Dermis blood vessel endothelial cell (primary cell): ENCODE results near the gene ARHGEF26. TPM values are rescaled to one million over a fixed set of nuclear protein-coding genes. Genes with fewer than 3 reads are reported as not detected.

Experiments
- DNase-seq: peaks from one replicate; pipeline ENCODE4 v3.0.0; 2010
- total RNA-seq: library from RNA; depleted of rRNA; stranded (reverse); fragments of >200 nt; gene quantifications from 2 replicates; pipeline ENCODE4 v1.2.3, GENCODE V29; 2014

ARHGEF26 gene
- total RNA-seq, 1 donor from 2014 or later, result 0.51 TPM

DNA sequence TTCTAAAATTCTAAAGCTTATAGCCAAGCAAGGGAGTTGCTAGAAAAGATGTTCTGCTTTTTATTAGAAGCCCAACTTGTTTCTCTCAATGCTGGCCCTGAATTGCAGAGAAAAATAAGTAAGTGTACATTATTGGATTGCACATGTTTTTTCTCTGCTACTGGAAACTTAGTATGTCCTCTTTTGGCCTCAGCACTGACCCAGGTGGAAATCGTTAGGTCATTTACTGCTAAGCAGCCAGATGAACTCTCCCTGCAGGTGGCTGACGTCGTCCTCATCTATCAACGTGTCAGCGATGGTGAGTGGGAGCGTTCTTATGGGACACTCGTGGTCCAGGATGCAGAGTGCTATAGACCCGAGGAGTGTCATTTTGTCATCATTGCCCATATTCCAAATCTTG is 133.3 kb downstream of the ARHGEF26 start:
- no peak for DNase-seq

DNA sequence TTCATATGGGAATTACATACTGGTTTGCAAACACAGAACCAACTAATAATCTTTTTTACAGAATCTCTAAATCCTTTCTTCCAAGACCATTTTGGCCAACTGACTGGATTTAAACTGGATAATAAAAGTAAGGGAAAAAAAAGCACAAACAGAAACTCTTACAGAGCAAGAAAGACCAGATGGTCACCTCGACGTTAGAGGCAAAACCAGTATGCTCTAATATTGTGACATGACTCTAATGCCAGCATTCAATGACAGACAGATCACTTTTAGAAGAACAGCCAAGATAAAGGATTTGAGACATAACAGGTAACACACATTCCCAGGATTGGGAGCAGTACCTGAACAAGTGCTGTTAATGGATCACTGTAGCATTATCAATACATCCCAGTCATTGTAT is 152.2 kb downstream of the ARHGEF26 start:
- DNase-seq, result no peak

DNA sequence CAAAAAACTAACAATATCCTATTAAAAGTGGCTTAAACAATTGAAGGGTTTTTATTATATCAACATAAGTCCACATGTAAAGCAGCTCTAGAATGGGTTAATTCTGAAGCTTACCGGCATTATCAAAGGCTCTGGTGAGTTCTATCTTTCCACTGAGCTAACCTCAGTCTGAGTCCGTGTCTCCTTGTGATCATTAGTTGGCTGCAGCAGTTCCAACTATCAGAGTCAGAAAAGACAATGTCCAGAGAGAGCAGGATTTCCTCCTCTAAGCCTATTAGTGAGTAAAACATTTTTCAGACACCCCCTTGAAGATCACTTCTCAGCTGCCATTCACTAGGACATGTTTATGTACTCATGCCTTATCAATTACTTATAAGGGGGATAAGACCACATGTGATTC is 153.2 kb downstream of the ARHGEF26 start:
- DNase-seq, result peak; percentile 34

DNA sequence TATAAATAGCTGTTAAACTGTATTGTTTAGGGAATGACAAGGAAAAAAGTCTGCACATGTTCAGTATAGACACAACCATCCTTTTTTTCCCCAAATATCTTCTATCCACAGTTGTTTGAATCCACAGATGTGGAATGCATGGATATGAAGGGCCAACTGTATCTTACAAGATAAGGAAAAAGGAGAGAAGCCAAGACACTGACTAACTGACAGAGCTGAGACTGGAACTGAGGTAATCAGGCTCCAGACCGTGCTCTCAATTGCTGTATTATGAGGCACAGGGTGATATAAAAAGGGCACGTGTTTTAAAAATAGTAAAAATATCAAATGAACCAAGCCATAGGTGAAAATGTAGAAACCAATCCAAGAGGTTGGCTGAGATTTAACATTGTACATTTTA is 154.1 kb downstream of the ARHGEF26 start:
- DNase-seq, result no peak

DNA sequence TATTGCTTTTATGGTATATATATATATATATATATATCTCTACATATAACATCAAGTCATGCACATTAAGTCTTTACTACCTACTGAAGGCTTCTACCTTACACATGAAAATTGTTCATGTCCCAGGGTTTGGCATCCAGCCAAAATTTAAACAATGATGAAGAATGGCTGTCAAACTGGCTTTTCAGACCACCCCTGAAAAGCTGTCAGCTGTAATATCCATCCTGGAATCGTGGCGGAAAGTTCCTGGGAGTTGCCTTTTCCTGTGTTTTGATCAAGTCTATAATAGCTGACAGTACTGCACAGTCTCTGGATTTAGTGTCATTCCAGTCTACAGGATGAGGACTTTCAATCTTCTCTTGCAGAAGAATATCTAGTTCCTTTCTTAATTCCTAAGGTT is 154.8 kb downstream of the ARHGEF26 start:
- DNase-seq, result peak; percentile 51

DNA sequence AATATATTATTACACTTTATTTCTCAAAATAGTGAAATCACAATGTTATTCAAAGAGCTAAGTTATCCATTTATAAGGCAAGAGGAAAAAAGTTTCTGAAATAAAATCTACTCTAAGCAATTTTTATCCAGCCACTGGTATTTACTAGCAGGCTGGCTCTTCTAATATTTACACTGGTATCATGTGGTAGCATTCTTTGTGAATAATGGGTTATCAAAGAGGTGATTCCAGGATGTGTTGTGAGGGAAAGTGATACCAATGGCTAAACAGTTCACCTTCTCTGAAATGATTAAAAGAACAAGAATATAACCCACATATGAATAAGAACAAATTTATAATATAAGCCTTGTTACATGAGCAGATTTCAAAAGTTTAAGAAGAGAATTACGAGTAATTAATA is 159.0 kb downstream of the ARHGEF26 start:
- DNase-seq, result no peak

DNA sequence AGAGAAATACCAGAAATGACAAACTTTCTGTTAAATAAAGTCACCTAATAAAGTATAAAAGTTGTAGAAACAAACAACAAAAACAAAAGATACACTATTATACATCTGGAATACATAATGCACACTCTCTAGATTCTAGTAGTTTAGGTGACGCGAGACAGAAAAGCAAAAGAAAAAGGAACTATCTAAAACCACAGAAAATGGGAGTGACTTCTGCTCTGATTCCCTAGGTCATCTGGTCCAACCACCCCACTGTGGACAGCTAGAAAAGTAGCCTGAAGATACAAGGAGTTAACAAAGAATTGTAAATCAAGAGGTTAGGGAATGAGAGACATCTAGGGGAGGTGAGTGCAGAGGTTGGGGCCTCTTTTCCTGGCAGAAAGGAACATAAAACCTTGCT is 164.0 kb downstream of the ARHGEF26 start:
- DNase-seq, result no peak

DNA sequence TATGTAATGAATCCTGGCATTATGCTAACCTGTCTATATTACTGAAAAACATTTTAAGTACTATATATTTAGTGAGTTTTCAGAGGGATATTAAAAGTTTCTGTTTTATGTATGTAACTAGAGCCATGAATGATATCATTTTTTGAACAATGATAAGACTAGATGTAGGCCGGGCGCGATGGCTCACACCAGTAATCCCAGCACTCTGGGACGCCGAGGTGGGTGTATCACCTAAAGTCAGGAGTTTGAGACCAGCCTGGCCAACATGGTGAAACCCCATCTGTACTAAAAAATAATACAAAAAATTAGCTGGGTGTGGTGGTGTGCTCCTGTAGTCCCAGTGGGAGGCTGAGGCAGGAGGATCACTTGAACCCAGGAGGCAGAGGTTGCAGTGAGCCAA is 169.0 kb downstream of the ARHGEF26 start:
- DNase-seq, result no peak

DNA sequence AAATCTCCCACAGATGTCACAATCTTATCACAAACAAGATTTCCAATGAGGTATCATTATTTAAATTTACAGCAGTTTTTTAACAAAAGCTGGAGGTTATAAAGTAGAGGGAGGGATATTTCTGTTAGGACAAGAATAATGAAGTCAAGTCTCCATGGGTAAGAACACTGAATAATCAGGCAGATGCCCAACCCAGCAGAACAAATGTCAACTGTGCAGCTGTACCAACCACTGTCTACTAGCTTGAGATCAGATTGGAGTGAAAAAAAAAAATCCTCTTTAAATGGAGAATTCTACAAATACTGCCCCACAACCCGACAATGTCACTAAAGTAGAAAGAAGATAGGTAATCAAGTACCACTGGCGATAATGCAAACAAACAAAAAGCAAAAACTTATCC is 172.8 kb downstream of the ARHGEF26 start:
- DNase-seq, result no peak

DNA sequence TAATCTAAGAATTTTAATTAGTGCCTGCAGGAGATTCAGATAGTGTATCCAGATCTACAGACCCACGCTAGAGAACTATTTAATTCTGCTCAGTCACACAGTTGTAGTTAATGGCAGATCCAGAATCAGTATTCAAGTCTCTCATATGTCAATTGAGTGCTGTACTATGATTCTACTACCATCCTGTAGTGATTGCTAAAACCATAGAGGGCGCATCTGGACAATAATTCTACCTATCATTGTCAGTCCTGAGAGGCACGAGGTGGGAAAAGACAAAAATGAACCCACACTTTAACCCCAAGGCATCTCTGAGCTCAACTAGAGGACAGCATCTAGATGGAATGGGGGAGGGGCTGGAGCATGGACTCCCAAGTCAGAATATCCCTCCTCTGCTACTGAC is 180.4 kb downstream of the ARHGEF26 start:
- no peak for DNase-seq

DNA sequence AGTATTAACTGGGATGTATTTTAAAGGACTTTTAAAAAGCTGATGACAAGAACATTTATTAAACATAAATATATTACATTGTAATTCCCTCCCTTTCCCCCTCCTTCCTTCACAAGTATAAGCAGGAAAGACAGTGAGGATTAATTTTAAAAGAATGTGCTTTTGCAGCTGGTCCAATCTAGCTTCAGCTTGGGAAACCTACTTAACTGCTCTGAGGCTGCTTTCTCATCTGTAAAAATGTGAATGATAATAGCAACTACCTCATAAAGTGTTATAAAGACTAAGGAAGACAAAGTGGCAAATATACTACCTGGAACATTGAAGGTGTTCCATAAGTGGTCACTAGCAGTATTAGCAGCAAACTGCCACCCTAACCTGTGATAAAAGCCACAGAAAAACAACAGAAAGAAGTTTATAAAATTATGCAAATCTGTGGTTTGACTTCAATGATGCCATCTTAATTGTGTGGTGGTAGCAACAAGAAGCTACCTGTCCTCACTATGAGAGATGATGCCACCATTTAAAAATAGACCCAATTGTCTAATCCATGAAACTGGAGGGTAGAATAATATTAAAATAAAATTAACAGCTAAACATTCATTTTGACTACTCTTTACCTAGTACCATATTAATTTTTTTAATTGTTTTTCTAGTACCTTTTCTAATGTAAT is 183.1 kb downstream of the ARHGEF26 start:
- DNase-seq, result no peak

DNA sequence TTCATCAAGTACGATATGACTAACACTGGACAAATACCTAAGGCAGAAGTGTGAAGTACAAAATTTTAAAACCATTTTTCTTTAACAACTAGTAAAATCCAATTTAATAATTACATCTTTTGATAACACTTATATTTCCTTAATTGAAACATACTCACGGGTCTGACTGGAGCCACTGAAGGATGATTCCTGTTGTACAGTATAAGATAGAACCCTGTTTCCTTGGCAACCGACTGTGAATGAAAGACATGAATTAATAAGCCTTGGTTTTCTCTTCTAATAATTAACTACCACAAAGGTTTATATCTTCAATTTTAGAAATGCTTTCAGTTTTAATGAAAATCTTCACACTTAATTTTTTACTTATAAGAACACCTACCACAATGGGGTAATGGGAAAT is 183.7 kb downstream of the ARHGEF26 start:
- no peak for DNase-seq

DNA sequence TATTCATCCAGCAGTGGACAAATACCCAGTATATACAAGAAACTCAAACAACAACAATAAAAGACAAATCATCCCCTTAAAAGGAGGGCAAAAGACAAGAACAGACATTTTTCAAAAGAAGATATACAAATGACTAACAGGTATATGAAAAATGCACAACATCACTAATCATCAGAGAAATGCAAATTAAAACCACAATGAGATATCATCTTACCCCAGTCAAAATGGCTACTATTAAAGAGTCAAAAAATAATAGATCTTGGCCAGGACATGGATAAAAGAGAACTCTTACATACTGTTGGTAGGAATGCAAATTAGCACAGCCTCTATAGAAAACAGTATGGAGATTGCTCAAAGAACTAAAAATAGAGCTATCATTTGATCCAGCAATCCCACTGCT is 186.2 kb downstream of the ARHGEF26 start:
- DNase-seq, result no peak

Other genes starting within 250 kb of the ARHGEF26 start
- 29.3 and 75.2 TPM in 2 replicates for gene DHX36, start 203.1 kb downstream of the ARHGEF26 start, total RNA-seq